Esophagus mucosa (tissue), 1 donor: Measurements from ENCODE around the gene IL2RA. TPM values are rescaled to one million over a fixed set of nuclear protein-coding genes. Genes with fewer than 3 reads are reported as not detected.
"Not testable (repeated sequence)": the region's sequence is repeated elsewhere in the genome, so short reads cannot be mapped to it uniquely, and the experiment has no call there.

Experiments used
- ATAC-seq: fragments of 200-7000 bp; cut with Tn5 transposase; one replicate; pipeline ENCODE4 v1.9.1; 2020
- total RNA-seq: library from RNA; stranded (reverse); gene quantifications from one replicate; pipeline ENCODE4 v1.2.4, GENCODE V29; 2023
- donor health status: DM: yes; HTN: yes; CAD: no.

Gene IL2RA
- total RNA-seq, 1 donor from 2014 or later: 1.4 TPM

- ATAC-seq: no peak
Measured at GRCh38 chr10:6082496-6083395, 20.6 kb upstream of the IL2RA start.

- no peak for ATAC-seq
Measured at GRCh38 chr10:6080417-6080973, 18.3 kb upstream of the IL2RA start.

GRCh38 chr10:6079044-6079443 lies 16.9 kb upstream of the IL2RA start:
- ATAC-seq: no peak

- ATAC-seq: no peak
Measured at GRCh38 chr10:6077071-6077675, 15.0 kb upstream of the IL2RA start.

GRCh38 chr10:6074489-6075301 lies 12.5 kb upstream of the IL2RA start:
- ATAC-seq: no peak

GRCh38 chr10:6072215-6072934 lies 10.2 kb upstream of the IL2RA start:
- ATAC-seq: no peak

GRCh38 chr10:6071181-6072175 lies 9.3 kb upstream of the IL2RA start:
- ATAC-seq: peak; percentile 24

DNA sequence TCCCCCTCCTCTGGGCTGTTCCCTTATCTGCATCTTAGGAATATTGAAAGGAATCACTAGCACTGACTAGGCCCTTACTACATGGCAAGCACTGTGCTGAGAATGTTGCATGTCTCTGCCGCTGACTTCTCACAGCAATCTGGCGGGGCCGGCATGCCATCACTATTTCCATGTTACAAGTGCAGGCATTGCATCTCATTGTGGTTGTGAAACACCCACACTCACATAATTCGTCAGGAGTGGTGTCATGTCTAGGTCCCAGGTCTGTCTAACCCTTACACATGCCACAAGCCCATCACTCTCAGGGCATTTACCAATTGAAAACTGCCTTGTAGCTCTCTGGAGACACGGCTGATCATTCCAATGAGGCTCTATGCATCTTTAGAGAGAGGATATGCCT lies 8.5 kb upstream of the IL2RA start:
- no peak for ATAC-seq

- peak; percentile 13 for ATAC-seq
Measured at GRCh38 chr10:6069081-6069931, 7.1 kb upstream of the IL2RA start.

DNA sequence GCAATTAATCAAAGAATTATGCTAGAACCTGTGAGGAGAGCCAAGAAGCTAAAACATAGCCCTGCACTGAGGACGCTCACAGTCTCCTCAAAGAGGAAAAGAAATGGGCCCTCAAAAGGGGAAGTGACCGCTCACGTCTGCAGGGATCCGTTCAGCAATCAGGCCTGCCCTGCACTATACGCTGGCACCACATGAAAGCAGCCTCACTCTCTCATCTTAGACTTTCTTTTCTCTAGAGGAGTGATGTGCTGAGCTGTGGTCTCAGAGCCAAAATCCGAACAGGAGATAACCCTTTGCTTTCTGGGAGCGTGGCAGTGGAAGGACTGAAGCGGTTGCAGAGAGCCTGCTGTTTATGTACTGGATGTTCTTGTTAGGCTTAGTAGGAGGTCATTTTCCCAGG lies 6.3 kb upstream of the IL2RA start:
- ATAC-seq: peak; percentile 52

DNA sequence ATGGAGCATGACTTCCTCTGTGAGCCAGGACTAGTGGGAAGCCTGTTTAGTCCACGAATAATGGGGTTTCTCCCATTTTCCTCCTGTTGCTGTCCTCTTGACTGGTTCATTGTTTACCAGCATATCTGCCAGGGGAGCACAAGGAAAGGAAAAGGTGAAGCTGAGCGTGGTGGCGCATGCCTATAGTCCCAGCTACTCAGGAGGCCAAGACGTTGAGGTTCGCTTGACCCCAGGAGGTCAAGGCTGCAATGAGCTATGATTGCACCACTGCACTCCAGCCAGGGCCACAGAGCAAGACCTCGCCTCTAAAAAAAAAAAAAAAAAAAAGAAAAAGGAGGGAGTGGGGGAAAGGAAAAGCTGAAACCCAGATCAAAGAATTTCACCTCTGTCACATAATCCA lies 5.8 kb upstream of the IL2RA start:
- ATAC-seq: no peak

- ATAC-seq: no peak
Measured at GRCh38 chr10:6067457-6067856, 5.3 kb upstream of the IL2RA start.

- no peak for ATAC-seq
Measured at GRCh38 chr10:6065835-6066234, 3.7 kb upstream of the IL2RA start.

DNA sequence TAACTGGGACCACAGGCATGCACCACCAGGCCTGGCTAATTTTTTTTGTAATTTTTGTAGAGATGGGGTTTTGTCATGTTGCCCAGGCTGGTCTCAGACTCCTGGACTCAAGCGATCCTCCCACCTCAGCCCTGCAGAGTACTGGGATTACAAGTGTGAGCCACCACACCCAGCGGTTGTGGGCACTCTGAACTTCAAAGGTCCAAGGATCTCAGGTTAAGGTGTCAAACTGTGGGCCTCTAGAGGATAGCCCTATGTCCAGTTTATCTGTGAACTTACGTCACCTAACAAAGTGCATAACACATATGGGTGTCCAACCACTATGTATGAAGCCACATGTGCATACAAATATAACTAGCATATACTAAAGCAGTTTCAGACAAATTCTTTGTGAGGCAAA lies 3.2 kb upstream of the IL2RA start:
- ATAC-seq: no peak

DNA sequence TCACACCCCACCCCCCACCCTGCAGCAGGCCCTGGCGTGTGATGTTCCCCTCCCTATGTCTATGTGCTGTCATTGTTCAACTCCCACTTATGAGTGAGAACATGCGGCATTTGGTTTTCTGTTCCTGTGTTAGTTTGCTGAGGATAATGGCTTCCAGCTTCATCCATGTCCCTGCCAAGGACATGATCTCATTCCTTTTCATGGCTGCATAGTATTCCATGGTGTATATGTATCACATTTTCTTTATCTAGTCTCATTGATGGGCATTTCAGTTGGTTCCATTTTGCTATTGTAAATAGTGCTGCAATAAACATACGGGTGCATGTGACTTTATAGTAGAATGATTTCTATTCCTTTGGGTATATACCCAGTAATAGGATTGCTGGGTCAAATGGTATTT lies 2.6 kb upstream of the IL2RA start:
- ATAC-seq: not testable (repeated sequence)

DNA sequence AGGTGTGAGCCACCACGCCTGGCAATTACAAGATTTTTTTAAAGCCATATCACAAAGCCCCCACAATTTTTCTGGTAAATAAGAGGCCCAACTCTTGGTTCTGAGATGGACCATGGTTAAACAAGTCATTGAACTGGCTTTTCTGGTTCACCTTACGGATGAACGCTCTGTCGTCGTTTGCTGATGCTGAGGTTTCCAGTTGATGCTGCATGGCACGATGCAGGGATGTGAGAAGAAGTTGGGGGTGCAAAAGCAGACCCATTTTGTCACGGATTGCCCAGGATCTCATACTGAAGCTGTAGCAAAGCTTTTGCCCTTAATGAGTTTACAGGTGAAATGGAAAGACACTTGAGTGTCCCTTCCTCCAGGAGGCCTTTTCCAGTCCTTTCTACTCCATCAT lies 2.0 kb upstream of the IL2RA start:
- no peak for ATAC-seq

DNA sequence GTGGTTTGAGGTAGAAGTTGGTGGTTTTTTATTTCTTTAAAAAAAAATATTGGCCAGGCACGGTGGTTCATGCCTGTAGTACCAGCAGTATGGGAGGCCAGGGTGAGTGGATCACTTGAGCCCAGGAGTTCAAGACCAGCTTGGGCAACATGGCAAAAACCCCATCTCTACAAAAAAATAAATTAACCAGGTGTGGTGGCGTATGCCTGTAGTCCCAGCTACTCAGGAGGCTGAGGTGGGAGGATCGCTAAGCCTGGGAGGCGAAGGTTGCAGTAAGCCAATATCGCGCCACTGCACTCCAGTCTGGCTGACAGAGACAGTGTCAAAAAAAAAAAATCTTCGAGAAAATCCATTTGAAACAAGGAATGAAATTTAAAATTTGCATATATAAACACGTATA lies 1.1 kb downstream of the IL2RA start:
- no peak for ATAC-seq

- ATAC-seq: no peak
Measured at GRCh38 chr10:6059506-6059905, 2.7 kb downstream of the IL2RA start.

- ATAC-seq: no peak
Measured at GRCh38 chr10:6058682-6059475, 3.3 kb downstream of the IL2RA start.
